RCC 7860 (cell line): Measurements from ENCODE around the gene JMJD1C.
"Not testable (repeated sequence)": the region's sequence is repeated elsewhere in the genome, so short reads cannot be mapped to it uniquely, and the experiment has no call there.

ENCODE experiments used
- DNase-seq: peaks from one replicate; pipeline ENCODE4 v3.0.0-alpha.2; 2015; ENCODE audit warnings: low spot score
- FAIRE-seq: peaks from 2 replicates; lab custom pipeline; 2012; peaks lifted over from hg19 to GRCh38; lab: Jason Lieb, UNC

Gene JMJD1C

GRCh38 chr10:63236113-63236935, 229.5 kb downstream of the JMJD1C start:
- DNase-seq (peak; percentile 91), FAIRE-seq (peak; percentile 99)

GRCh38 chr10:63235136-63235535, 230.6 kb downstream of the JMJD1C start:
- FAIRE-seq, DNase-seq: not testable (repeated sequence)

- DNase-seq (no peak), FAIRE-seq (no peak)
Measured at GRCh38 chr10:63229161-63229560, 236.6 kb downstream of the JMJD1C start.

- DNase-seq (no peak), FAIRE-seq (no peak)
Measured at GRCh38 chr10:63228237-63228636, 237.5 kb downstream of the JMJD1C start.

- no peak for FAIRE-seq
- no peak for DNase-seq
Measured at GRCh38 chr10:63227207-63227895, 238.4 kb downstream of the JMJD1C start.

- DNase-seq = no peak
- no peak for FAIRE-seq
Measured at GRCh38 chr10:63224241-63224640, 241.5 kb downstream of the JMJD1C start.

- DNase-seq = no peak
- FAIRE-seq = no peak
Measured at GRCh38 chr10:63221950-63222349, 243.8 kb downstream of the JMJD1C start.

GRCh38 chr10:63219749-63220148, 246.0 kb downstream of the JMJD1C start:
- no peak for DNase-seq
- no peak for FAIRE-seq

GRCh38 chr10:63217120-63217605, 248.6 kb downstream of the JMJD1C start:
- peak; percentile 44 for DNase-seq
- FAIRE-seq = peak; percentile 85

- FAIRE-seq (no peak), DNase-seq (no peak)
Measured at GRCh38 chr10:63214571-63214970, 251.2 kb downstream of the JMJD1C start.

- no peak for FAIRE-seq
- DNase-seq = no peak
Measured at GRCh38 chr10:63213489-63213888, 252.3 kb downstream of the JMJD1C start.

GRCh38 chr10:63210611-63211196, 255.1 kb downstream of the JMJD1C start:
- DNase-seq (no peak), FAIRE-seq (no peak)

GRCh38 chr10:63209705-63210104, 256.1 kb downstream of the JMJD1C start:
- FAIRE-seq (no peak), DNase-seq (no peak)

- FAIRE-seq (no peak), DNase-seq (no peak)
Measured at GRCh38 chr10:63208986-63209385, 256.8 kb downstream of the JMJD1C start.

GRCh38 chr10:63206997-63207811, 258.6 kb downstream of the JMJD1C start:
- DNase-seq = no peak
- no peak for FAIRE-seq

GRCh38 chr10:63206576-63206975, 259.2 kb downstream of the JMJD1C start:
- DNase-seq (no peak), FAIRE-seq (no peak)

GRCh38 chr10:63205421-63205820, 260.4 kb downstream of the JMJD1C start:
- FAIRE-seq (no peak), DNase-seq (no peak)

GRCh38 chr10:63204667-63205391, 260.9 kb downstream of the JMJD1C start:
- no peak for DNase-seq
- no peak for FAIRE-seq

- no peak for FAIRE-seq
- no peak for DNase-seq
Measured at GRCh38 chr10:63201118-63201517, 264.7 kb downstream of the JMJD1C start.

GRCh38 chr10:63200431-63200830, 265.3 kb downstream of the JMJD1C start:
- DNase-seq (no peak), FAIRE-seq (no peak)
